Glutamatergic neuron (in vitro differentiated cells): ENCODE measurements around the gene ARL11. TPM values are rescaled to one million over a fixed set of nuclear protein-coding genes. Genes with fewer than 3 reads are reported as not detected.

Source experiments
- DNase-seq: peaks from one replicate; pipeline ENCODE4 v3.0.0; 2022
- H3K27ac Mint-ChIP-seq: one replicate; pipeline ENCODE4 v1.8.0; 2020; ENCODE audit warnings: mild to moderate bottlenecking, mixed read lengths, inconsistent platforms; ENCODE audit not compliant: unreplicated experiment
- H3K27me3 Mint-ChIP-seq: one replicate; pipeline ENCODE4 v1.8.0; 2020; ENCODE audit warnings: mild to moderate bottlenecking, moderate library complexity, mixed read lengths, inconsistent platforms; ENCODE audit not compliant: unreplicated experiment
- H3K36me3 Mint-ChIP-seq: one replicate; pipeline ENCODE4 v1.8.0; 2020; ENCODE audit warnings: mild to moderate bottlenecking, mixed read lengths, inconsistent platforms; ENCODE audit not compliant: unreplicated experiment
- H3K4me1 Mint-ChIP-seq: one replicate; pipeline ENCODE4 v1.8.0; 2020; ENCODE audit warnings: mild to moderate bottlenecking, low read depth, mixed read lengths, inconsistent platforms; ENCODE audit not compliant: unreplicated experiment
- H3K4me3 Mint-ChIP-seq: one replicate; pipeline ENCODE4 v1.8.0; 2020; ENCODE audit warnings: mild to moderate bottlenecking, mixed read lengths, inconsistent platforms; ENCODE audit not compliant: unreplicated experiment
- H3K9me3 Mint-ChIP-seq: one replicate; pipeline ENCODE4 v1.8.0; 2020; ENCODE audit warnings: mild to moderate bottlenecking, moderate library complexity, mixed read lengths, inconsistent platforms; ENCODE audit not compliant: unreplicated experiment
- total RNA-seq: library from RNA; stranded (reverse); fragmentation: NEBNext Ultra II Directional; extraction: Animal tissue kit (Norgen Biotek cat#: 25700); gene quantifications from one replicate; pipeline ENCODE4 v1.2.1, GENCODE V29; 2021; ENCODE audit not compliant: unreplicated experiment
- TF ChIP-seq, protein P1 (sequence below): fragments of 200-600 bp; sonication (generic); IDR thresholded peaks from one replicate; pipeline ENCODE4 v1.5.0; 2021; ENCODE audit not compliant: partially characterized antibody, unreplicated experiment

ARL11 gene
- total RNA-seq, 1 donor from 2014 or later = not detected

GRCh38 chr13:49633710-49634109 is 5.4 kb downstream of the ARL11 start:
- Mint-ChIP-seq H3K4me3 (no peak overlapping the region), H3K27me3 (no peaks in the 10 kb centered on the region), H3K36me3 (no peaks in the 10 kb centered on the region), H3K4me1 (no peaks in the 10 kb centered on the region), H3K27ac (no peak overlapping the region), H3K9me3 (peaks cover 3% of the 10 kb centered on the region)
- TF ChIP-seq, protein P1, sequence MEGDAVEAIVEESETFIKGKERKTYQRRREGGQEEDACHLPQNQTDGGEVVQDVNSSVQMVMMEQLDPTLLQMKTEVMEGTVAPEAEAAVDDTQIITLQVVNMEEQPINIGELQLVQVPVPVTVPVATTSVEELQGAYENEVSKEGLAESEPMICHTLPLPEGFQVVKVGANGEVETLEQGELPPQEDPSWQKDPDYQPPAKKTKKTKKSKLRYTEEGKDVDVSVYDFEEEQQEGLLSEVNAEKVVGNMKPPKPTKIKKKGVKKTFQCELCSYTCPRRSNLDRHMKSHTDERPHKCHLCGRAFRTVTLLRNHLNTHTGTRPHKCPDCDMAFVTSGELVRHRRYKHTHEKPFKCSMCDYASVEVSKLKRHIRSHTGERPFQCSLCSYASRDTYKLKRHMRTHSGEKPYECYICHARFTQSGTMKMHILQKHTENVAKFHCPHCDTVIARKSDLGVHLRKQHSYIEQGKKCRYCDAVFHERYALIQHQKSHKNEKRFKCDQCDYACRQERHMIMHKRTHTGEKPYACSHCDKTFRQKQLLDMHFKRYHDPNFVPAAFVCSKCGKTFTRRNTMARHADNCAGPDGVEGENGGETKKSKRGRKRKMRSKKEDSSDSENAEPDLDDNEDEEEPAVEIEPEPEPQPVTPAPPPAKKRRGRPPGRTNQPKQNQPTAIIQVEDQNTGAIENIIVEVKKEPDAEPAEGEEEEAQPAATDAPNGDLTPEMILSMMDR = no peak
- no peak for DNase-seq

DNA sequence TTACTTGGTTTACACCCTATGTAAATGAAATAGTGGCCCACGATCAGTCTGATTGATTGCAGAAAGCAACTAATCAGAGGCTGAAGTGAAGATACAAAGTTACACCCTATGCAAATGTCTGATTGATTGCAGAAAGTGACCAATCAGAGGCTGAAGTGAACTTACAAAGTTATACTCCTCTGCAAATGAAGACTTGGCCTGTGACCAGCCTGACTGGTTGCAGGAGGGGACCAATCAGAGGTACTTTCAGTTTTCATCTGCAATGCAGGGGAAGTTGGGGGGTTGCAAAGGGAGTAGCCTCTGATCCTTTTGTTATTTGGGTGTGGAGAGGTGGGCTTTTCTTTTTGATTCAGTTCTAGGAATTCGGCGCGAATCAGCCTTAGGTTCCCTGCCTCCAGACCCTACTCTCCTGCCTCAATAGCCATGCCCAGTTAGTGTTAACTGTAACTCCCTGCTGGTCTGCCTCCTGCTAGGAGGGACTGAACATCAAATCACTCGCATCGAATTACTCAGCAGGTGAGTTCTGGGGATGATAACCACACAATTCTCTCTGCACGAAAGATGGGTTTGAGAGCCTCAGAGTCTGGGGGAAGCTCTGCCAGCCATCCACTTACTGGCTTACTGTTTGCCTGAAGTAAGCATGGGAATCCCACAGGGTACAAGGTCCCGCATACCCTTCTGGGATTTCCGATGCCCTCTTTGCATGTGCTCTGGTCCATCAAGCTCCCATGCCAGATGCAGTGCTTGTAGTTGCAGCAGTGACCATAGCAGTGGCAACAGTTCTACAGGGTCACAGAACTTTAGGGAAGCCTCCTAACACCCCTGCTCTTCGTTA is 7.5 kb downstream of the ARL11 start:
- Mint-ChIP-seq H3K4me3 (no peak overlapping the region), H3K27me3 (no peaks in the 10 kb centered on the region), H3K9me3 (peaks cover 1% of the 10 kb centered on the region), H3K27ac (no peak overlapping the region), H3K4me1 (no peaks in the 10 kb centered on the region), H3K36me3 (no peaks in the 10 kb centered on the region)
- TF ChIP-seq, protein P1 = no peak
- DNase-seq = no peak

GRCh38 chr13:49636705-49637104 is 8.4 kb downstream of the ARL11 start:
- Mint-ChIP-seq H3K9me3 (peaks cover 1% of the 10 kb centered on the region), H3K4me3 (no peak overlapping the region)

GRCh38 chr13:49638030-49638743 is 9.9 kb downstream of the ARL11 start:
- Mint-ChIP-seq H3K9me3 (peaks cover 1% of the 10 kb centered on the region), H3K4me3 (no peak overlapping the region), H3K27me3 (no peaks in the 10 kb centered on the region), H3K36me3 (no peaks in the 10 kb centered on the region), H3K4me1 (no peaks in the 10 kb centered on the region), H3K27ac (no peak overlapping the region)
- DNase-seq = no peak
- TF ChIP-seq, protein P1 = no peak

More at GRCh38 chr13:49636705-49637104, 8.4 kb downstream of the ARL11 start:
- Mint-ChIP-seq H3K36me3 (no peaks in the 10 kb centered on the region), H3K4me1 (no peaks in the 10 kb centered on the region), H3K27me3 (no peaks in the 10 kb centered on the region), H3K27ac (no peak overlapping the region)
- TF ChIP-seq, protein P1 = no peak
- DNase-seq = no peak

DNA sequence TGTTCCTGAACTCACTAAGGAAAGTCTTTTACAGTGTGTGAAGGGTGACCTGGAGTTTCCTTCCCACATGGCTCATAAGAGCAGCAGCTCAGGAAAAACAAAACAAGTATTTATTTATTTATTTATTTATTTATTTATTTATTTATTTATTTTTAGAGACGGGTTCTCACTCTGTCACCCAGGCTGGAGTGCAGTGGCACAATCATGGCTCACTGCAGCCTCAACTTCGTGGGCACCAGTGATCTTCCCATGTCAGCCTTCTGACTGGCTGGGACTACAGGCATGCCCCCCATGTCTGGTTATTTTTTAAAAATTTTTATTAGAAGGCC is 10.4 kb downstream of the ARL11 start:
- H3K4me3 Mint-ChIP-seq = no peak overlapping the region
- TF ChIP-seq, protein P1 = no peak
- H3K36me3 Mint-ChIP-seq = no peaks in the 10 kb centered on the region
- no peaks in the 10 kb centered on the region for H3K4me1 Mint-ChIP-seq
- no peak overlapping the region for H3K27ac Mint-ChIP-seq
- no peaks in the 10 kb centered on the region for H3K27me3 Mint-ChIP-seq
- no peak for DNase-seq
- peaks cover 1% of the 10 kb centered on the region for H3K9me3 Mint-ChIP-seq
